Middle frontal gyrus (tissue), 1 donor: ENCODE data around the gene NRXN3.

Experiments used
- DNase-seq: peaks from one replicate; pipeline ENCODE4 v3.0.0-alpha.2; 2015; ENCODE audit warnings: low spot score; ENCODE audit errors: extremely low spot score

Gene NRXN3

GRCh38 chr14:78170203-78170602 is at the start of gene NRXN3:
Gene NRXN3, plus strand, starts transcription at chr14:78170373. Its CDS starts 72,721 bp downstream, at chr14:78243094.
- peak; percentile 42 for DNase-seq

DNA sequence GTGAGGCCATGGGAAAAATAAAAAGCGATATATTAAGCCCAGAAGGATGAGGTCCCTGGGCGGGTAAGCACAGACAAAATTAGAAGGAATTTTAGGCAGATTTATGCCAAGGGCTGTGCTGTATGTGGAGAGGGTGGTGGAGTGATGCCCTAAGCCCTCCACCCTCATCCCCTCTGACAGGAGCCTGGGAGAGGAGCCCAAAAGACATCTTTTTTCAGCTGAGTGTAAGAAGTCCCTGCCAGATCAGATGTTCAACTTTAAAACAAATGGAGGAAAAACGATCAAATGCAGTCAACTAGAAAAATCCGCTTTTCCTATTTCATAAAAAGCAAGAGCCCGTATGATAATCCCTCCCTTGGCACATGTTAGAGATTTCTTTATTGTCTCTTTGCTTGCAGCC is 47.7 kb upstream of the NRXN3 start:
- DNase-seq, result no peak

GRCh38 chr14:78123650-78124253 is 46.4 kb upstream of the NRXN3 start:
- no peak for DNase-seq

DNA sequence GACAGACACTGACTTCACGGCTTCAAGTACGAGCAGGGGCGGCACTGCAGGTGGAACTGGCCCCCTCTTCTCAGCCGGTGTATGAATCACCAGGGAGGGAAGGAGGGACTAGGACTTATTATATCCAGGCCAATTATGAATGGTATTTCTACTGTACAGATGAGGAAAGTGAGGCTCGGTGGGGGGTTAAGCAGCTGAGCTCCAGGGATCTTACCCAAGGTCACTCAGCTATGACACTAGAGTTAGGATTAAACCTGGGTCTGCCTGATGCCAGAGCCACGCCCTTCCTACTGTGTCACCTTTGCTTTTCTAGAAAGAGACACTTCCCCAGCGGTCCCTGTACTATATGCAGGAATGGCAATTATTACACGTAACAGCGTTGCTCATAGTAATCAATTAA is 42.2 kb upstream of the NRXN3 start:
- no peak for DNase-seq

- DNase-seq, result no peak
Observed at GRCh38 chr14:78129375-78129774, 40.8 kb upstream of the NRXN3 start.

GRCh38 chr14:78130356-78130755 is 39.8 kb upstream of the NRXN3 start:
- no peak for DNase-seq

DNA sequence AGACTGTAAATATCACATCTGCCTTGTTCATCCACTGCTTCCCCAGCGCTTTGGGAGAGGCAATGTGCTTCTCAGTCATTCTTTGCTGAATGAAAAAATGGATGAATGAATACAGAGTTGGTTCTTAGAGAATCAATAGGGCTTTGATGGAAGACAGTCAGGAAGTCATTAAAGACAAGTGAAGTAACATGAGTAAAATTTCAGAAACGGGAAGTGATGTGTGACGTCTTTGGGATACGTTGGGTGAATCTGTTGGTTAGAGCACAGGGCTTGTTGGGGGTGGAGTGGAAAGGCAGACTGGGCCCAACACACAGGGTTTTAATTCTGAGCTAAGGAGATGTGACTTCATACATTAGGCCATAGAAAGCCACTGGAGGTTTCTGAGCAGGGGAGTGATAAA is 39.0 kb upstream of the NRXN3 start:
- no peak for DNase-seq

- no peak for DNase-seq
Observed at GRCh38 chr14:78131616-78132015, 38.6 kb upstream of the NRXN3 start.

GRCh38 chr14:78135450-78135891 is 34.7 kb upstream of the NRXN3 start:
- DNase-seq, result no peak

GRCh38 chr14:78136695-78137094 is 33.5 kb upstream of the NRXN3 start:
- peak; percentile 29 for DNase-seq

- DNase-seq, result no peak
Observed at GRCh38 chr14:78141590-78141989, 28.6 kb upstream of the NRXN3 start.

DNA sequence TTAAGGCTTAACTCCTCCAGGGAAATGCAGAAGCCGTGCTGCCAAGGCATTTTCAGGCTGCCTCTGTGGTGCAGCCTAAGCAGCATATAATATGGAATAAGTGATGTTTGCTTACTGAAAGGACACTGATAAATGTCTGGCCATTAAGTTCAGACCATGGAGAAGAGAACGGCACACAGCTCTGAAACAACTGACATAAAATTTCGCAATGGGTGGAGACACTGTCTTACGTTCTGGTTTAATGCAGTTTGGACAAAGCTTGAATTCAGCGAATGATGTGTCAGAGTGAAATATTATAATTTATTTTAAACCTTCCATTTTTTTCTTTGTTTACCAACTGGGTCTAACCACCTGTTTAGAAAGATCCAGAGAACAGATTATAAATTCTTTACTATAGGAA is 27.2 kb upstream of the NRXN3 start:
- DNase-seq, result no peak

DNA sequence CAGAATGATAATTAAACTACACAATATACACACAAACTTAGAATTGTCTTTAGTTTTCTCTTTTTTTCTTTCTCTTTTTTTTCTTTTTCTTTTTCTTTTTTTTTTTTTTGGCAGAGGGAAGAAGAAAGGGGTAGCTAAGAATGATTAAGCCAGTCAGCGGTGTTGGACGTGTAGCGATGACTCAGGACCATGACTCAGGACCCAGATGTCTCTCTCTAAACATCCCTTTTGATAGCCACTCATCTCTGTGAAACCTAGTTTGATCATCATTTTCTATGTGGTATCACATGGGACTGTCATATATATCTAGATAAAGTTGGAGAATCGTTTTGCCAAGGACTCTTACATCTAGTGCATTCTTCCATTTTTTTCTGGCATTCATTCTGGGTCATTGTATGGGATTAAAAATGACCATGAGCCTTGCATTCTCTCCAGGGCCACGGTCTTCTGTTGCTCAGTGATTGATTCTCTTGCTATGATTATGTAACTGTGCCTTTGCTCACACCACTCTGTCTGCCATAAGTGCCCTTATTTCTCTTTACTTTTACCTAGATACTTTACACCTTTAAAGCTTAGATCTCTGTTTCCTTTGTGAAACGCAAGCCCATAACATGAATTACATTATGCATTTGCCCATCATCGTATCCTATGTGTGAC is 26.6 kb upstream of the NRXN3 start:
- no peak for DNase-seq

GRCh38 chr14:78152201-78153063 is 17.7 kb upstream of the NRXN3 start:
- DNase-seq, result no peak

- peak; percentile 44 for DNase-seq
Observed at GRCh38 chr14:78153064-78153341, 17.2 kb upstream of the NRXN3 start.

DNA sequence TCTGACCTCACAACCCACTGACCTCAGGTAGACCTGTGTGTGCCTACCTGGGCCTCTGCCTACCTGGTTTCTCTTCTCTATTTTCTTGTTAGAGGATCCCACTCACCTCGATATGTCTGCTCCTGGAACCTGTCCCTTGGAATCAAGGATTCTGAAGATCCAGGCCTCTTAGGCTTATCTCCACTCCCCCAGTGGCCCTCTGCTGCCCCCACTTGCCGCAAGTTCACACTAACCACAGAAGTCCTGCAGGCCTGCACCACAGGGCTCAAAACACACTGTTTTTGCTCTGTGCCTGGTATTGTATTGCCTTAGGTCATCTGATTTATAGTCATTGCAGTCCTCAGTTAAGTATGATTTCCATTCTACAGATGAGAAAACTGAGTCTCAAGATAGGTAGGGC is 15.3 kb upstream of the NRXN3 start:
- DNase-seq, result no peak

- no peak for DNase-seq
Observed at GRCh38 chr14:78156196-78156595, 14.0 kb upstream of the NRXN3 start.

GRCh38 chr14:78157494-78158437 is 12.4 kb upstream of the NRXN3 start:
- no peak for DNase-seq

DNA sequence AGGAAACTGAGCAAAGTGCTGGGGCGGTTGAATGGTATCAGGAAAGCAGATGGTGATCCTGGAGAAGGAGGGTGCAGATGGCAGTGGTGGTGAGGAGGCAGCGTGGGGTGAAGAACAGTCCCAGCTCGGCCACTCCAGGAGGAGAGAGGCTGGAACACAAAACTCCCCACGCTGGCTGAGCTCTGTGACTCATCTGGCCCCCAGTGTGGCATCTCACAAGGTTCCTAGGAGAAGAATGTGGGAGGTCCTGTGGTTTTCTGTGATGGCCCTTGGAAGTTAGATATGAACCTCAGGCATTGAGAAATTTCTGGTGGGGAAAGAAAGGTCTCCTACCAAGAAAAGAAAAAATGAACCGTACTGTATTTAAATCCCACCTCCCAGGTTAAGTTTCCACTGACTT is 8.0 kb upstream of the NRXN3 start:
- DNase-seq, result no peak

DNA sequence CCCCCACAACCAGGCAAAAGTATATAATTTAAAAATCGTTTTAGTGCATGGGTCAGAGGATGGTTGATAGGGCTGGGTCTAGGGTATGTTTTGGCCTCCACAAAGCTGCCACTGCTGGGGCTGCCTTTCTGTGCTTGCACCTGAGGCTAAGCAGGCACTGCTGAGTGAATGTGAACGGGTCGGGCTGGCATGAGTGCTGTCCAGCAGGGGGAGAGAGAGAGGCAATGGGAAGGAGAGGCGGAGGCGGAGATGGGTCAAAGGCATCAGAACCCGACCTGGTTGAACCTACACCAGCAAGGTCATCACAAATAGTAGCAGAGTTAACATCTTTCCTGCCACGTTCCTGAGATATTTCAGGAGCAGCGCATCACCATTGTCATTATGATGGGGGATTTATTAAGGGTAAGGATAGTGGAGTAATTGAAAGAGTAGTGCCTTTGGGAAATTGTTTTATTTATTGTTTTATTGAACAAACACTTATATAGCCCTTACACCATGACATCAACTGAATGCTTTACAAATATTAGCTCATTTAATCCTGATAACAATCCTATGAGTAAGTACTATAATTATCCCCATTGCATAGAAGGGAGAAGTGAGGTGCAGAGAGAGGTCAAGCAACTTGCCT is 5.8 kb upstream of the NRXN3 start:
- no peak for DNase-seq

- DNase-seq, result no peak
Observed at GRCh38 chr14:78172428-78172827, 2.3 kb downstream of the NRXN3 start.
